ENCODE data around the gene CRABP2.

CRABP2 gene

DNA sequence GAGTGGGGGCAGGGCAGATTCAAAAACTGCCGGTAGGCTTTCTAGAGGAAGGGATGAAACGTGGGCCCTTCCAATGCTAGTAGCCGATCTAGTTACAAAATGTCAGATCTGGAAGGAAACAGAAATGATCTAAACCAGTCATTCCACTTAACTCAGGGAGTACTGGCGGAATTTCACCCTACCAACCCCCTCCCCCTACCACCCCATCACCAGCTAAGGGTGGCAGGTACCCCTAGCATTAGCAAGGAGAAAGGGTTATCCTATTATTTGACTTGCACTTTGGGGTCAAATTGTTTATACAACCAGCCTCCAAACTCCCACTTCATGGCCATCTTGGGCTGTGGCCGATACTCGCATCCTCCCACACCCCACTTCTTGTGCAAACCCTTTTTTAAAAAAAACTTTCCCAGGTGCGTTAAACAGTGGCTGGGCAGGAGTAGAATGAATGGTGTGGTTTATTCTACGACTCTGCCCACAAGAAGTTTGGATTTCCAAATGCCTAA is 36.1 kb upstream of the CRABP2 start:
- no peak for DNase-seq

GRCh38 chr1:156740741-156741480 is 35.5 kb upstream of the CRABP2 start, which contains the start of gene MRPL24:
MRPL24 (minus strand) TSS chr1:156741088; CDS start chr1:156738704, 2,384 bp downstream.
- peak; percentile 99 for DNase-seq

GRCh38 chr1:156740237-156740740 is 34.9 kb upstream of the CRABP2 start:
- DNase-seq, result no peak

DNA sequence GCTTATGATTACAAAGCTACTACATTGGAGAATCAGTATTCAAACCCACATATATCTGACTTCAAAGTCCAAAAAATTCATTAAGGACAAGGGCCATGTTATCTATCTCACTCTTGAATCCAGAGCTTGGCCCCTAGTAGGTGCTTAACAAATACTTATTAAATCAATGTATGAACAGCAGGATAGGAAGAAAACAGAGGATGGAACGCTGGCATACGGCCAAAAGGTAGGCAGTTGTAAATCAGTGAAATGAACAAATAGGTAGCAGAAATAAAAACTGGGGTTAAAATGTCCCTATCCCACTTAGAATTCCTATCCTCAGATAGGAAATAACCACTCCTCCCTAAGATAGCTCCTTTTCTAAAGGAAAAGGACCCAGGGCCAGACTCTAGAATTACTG is 33.5 kb upstream of the CRABP2 start:
- DNase-seq, result no peak

DNA sequence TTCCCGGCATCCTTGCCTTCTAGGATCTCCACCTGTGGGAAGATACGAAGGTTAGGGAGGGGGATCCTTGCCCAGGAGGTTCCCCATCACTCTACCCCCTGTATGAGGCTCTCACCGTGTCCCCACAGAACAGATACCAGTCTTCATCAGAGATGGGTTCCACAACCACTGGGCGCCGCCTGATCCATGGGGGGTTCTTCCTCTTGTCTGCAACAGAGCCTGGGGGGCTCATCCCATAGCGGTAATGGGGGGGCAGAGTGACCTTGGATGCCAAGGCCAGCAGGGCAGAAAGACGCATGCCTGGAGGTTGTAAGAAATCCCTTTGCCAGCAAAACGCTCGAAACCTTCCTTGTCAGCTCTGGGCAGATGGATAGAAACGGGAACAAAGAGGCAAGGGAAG is 33.0 kb upstream of the CRABP2 start:
- no peak for DNase-seq

DNA sequence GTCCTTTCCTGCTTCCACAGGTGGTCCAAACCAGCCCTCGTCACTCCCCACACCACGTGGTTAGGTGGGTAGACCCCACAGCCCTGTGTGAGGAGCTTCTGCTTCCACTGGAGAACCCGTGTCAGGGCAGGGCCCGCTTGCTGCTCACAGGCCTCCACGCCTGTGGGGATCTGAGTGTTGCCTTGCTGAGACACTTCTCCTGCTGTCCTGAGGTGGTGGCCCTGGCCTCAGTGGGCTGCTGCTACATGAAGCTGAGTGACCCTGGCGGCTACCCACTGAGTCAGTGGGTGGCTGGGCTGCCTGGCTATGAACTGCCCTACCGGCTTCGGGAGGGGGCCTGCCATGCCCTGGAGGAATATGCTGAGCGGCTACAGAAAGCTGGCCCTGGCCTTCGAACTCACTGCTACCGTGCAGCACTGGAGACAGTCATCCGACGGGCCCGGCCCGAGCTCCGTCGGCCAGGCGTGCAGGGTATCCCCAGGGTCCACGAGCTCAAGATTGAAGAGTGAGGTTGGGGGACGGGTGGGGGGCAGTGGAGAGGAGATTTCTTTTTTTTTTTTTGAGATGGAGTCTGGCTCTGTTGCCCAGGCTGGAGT is 28.7 kb upstream of the CRABP2 start:
- DNase-seq, result no peak

DNA sequence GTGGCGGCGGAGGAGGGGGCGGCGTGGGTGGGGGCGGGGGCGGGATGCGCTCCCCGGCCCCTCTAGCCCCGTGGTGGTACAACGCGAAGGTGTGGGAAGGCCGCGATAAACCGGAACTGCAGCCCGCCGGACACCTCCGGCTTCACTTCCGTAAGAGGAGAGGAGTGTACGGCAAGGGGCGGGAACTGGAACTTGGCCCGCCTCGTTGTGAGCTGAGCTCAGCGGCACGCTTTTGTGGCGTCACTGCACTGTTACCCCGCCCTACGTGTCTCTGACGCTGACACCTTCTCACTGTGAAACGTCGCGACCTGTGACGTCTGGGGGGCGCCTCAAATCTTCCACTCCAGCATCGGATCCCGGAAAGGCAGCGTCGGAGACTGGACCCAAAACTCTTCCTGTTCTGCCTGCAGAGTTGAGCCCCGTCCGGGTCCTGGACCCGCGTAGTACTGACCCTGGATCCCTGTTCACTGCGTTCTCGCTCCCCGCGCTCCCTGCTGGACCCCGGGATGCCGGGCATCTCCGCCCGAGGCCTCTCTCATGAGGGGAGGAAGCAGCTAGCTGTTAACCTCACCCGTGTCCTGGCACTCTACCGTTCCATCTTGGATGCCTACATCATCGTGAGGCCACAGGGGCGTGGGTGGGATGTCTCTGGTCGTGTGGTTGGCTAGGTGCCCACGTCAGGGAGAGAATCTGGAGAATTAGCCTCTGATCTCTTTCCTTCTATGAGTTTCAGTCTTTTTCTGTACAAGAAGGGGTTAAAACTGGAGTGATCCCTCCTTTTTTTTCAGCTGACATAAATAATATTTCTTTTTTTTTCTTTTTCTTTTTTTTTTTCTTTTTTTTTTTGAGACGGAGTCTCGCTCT is 23.4 kb upstream of the CRABP2 start, which contains the start of gene ISG20L2:
Gene ISG20L2, minus strand, starts transcription at position 168 of the 864 bp plus-strand sequence. CDS start 1,114 bp downstream, outside the sequence.
- DNase-seq, result peak; percentile 98

DNA sequence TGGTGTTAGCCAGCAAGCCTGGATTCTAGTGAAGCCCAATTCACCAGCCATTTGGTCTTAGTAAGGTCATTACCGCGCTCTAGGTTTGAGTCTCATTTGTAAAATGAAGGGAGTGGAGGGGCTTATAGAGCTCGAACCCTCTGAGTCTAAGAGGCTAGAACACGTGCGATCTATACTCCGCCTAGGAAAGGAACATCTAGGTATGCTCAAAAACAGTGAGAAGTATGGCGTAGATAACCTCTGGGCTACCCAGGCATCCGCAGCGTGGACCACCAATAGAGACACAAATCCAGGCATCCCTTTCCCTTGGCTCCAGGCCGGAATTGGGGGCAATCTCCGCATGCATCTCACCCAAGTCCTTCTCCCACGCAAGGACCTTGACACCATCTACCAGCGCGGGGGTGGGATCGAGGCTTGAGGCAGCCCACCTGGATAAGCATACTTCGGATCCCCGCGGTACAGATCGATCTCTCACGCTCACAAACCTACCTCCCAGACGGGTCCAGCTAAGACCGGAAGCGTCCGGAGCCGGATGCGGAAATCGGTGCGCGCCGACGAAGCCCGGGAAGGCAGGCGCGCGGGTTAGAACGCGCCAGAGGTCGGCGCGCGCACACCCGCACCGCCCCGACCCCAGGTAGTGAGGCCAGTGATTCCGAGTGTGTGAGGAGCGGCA is 22.7 kb upstream of the CRABP2 start, which contains the start of gene METTL25B:
Gene METTL25B, plus strand, starts transcription at position 544 of the 673 bp plus-strand sequence. CDS start 636 bp downstream, outside the sequence.
- DNase-seq, result peak; percentile 92

GRCh38 chr1:156727492-156727891 is 22.1 kb upstream of the CRABP2 start:
- no peak for DNase-seq

- peak; percentile 61 for DNase-seq
Measured at GRCh38 chr1:156726549-156727226, 21.3 kb upstream of the CRABP2 start.

DNA sequence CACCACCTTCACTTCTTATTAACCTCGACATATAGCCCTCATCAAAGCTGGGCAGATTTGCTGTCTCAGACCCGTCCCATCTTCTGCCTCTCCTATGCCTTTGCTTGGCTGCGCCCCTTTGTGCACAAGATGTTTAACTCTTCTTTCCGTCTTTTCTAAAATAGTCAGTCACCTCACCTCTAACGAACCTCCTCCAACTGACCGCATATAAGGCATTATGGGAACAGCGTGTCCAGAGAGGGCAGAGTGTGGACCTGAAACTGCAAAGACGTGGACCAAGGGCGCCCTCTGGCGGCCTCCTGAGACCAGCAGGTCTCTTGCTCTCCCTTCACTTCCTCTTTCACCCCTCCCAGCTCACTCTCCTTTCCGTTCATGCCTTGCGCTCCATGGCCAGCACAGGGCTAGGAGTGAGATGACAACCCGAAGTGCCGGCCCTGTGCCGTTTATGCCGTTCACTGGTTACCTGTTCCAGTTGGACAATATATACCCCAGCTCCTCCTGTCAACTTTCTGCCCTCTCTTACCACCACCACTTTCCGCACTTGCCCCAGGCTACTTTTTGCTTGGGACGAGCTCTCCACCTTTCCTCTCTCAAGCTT is 20.4 kb upstream of the CRABP2 start:
- peak; percentile 93 for DNase-seq

GRCh38 chr1:156721535-156721934 is 16.2 kb upstream of the CRABP2 start:
- no peak for DNase-seq

DNA sequence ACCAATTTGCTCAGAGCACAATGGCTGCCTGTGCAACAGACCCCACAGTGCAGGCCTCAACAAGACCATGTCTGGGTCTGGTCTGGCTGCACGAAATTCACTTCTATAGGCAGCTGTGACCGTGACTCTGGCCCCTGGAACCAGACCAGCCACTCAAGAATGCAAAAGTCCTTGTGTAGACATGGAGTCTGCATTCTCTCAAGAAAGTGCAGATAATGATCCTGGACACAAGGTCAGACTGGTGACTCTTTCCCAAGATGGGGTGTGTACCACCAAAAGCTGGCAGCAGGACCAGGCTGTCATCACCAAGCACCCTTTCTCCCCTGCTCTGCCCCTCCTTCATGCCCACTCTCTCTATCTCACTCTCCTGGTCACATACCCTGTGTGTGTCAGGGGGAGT is 15.7 kb upstream of the CRABP2 start:
- DNase-seq, result no peak

DNA sequence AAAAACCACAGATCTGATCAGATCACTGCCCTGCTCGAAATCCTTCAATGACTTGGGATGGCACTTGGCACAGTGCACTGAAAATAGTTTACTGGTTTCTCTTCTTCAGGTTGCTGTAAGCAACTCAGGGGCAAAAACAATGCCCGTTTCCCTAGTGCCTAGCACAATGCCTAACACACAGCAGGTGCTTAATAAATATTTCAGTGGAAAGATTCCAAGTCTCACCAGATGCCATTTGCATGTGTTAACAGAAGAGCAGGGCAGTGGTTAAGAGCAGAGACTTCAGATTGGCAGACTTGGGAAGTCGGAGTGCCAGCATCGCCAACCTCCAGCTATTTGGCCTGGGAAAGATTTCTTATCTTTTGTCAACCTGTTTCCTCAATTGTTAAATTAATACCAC is 12.0 kb upstream of the CRABP2 start:
- DNase-seq, result no peak

GRCh38 chr1:156714830-156715229 is 9.4 kb upstream of the CRABP2 start:
- DNase-seq, result no peak

DNA sequence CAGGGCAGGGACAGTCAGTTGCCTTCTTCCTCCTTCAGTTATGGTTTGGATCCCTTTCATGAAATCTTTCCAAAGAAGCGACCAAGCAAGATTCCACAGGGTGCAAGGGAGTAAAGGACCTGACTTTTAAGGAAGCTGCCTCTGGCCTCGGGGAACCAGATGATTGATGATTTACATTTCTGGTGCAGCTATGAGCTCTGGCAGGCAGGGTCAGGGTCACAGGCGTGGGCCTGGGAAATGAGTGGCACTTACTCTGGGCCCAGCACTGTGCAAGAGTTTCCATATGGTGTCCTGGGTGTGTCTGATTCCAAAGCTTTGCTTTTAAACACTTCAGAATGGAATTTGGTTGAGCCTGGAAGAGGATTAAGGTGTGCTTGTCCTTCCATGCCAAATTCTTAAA is 7.2 kb upstream of the CRABP2 start:
- DNase-seq, result no peak

DNA sequence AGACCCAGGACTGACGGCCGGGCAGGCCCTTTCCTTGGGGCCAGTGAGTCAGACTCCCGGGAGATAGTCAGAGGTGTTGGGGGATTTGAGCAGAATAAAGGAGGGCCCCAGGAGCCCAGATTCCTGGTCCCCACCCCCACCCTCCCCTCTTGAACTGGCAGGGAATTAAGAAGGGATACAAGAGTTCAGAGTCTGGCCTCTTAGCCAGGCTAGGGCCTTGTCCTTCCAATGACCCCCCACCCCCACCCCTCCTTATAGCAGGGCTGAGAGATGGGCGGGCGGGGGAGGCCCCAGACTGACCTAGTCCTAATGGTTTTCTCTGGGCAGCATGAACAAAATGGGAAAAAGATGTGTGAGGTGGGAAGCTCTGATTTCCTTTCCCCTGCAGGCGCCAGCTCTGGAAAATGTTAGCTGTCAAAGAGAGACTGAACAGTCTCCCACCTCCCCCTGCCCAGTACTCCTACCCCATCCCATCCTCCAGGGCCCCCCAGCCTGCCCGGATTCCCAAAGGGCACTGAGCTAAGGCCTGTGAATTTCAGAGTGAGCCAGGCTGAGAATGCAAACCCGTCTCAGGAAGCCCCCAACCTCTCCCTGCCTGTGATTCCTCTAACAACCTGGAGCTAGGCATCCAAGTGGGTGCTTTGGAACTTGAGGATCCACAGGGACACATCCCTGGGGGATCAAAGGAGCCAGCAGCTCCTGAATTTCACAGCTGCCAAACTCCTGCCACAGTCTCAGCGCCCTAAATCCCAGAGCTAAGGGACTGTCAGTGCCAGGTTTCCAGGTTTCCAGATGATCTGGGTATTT is 5.8 kb upstream of the CRABP2 start:
- DNase-seq, result peak; percentile 78

- peak; percentile 88 for DNase-seq
Measured at GRCh38 chr1:156709757-156710489, 4.5 kb upstream of the CRABP2 start.

DNA sequence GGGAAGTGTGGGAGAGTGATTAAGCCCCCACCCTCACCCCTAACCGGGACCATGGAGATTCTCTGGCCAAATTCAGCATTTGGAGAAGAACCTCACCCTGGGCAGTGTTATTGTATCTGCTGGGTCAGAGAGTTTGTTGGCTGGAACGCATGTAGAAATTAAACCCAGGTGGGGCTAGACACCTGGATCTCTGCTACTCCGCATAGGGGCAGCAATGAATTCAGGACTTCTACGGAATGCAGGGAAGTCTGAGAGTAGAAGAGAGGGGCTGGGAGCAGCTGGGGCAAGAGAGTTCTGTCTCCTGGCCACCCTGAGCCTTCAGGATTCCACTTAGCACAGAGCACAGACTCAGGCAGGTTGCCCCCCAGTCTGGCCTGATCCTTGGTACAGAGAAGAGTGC is 3.6 kb upstream of the CRABP2 start:
- DNase-seq, result no peak

DNA sequence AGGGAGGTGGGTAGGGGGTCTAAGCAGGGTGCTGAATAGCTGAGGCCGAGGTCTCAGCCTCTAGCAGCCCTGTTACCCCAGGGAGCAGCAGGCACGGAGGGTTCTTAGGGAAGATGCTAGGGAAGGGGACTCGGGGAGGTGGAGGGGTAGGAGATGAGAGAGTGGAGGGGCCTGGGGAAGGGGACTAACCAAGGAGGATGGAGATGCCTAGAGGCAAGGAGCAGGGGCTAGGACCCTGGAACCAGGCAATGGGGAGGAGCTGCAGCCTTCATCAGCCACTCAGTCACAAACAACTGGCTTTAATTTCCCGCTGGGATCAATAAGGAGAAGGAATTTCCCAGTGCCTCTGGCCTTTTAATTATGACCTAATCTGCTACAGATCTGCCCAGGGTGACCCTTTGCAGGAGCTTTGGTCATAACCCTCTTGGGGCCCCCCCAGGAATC is 2.9 kb upstream of the CRABP2 start:
- no peak for DNase-seq
